Non-pigmented ciliary epithelial cell (primary cell): ENCODE measurements around the gene VAC14.
"Not testable (repeated sequence)": the region's sequence is repeated elsewhere in the genome, so short reads cannot be mapped to it uniquely, and the experiment has no call there.

Experiments used
- DNase-seq: peaks from one replicate; pipeline ENCODE4 v3.0.0-alpha.2; 2010; ENCODE audit warnings: low read depth

VAC14 gene

DNA sequence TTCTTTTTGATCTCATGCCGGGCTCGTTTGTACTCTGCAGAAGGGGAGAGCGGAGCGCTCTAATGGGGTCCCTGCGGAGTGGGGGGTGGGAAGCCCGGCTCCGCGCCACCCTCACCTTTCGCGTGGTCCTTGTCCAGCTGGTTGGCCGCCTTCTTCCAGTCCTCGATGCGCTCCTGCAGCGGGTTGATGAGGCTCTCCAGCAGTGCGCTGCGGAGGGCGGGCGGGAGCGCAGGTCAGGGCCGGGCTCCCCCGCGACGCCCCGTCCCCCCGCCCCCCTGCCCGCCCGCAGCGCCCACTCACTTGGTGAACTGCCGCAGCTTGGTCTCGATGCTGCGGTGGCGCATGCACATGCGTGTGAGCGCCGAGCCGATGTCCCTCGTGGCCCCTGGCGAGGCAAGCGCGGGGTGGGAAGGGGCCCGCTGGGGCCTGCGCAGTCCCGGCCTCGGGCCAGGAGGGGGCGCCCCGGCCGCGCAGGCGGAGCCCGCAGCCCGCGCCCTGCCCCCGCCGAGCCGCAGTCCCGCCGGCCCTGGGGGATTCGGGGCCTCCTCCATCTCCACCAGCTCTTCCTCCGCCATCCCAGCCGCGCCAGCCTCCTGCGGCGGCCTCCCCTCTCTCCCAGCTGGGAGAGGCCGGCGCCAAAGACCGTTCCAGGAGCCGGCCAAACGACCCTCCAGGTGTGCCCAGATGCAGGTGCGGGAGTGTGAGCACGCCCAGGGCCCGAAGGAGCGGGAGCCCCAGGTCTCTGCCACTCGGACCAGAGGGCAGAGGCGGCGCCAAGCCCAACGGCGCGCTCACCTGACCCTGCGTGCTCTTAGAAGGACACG lies 121.1 kb downstream of the VAC14 start:
- DNase-seq = no peak

DNA sequence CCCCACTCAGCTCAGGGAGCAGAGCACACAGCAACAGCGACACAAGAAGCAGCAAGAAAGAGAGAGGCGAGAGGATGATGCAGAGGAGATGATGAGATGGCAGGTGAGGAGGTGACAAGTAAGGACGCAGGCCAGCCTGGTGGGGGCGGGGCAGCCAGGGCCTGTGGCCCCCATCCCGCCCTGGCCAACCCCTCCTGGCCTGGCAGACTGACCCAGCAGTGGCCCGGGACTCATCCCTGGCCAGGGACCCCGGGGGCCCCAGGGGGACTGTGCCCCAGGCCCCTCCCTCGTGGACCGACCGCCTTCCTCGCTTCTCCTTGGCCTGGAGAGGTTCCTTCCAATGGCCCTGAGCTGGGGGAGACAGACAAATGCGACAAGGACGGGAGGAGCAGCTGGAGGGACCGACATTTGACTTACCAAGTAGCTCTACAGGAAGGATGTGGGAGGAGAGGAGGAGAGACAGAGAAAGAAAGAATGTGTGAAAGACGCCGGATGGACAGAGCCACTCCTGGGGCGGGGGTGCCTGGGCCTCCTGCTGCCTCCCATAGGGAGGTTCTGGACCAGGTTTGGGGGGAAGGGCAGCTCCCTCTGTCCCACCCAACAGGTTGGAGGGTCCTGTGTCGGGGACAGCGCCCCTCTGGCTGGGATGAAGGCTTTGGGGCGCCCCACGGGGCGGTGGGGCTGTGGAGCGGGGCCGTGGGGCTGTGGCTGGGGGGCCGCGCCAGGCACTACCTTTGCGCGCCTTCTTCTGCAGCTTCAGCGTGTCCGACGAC lies 121.9 kb downstream of the VAC14 start:
- DNase-seq = no peak

- no peak for DNase-seq
Observed at GRCh38 chr16:70678121-70678897, 122.6 kb downstream of the VAC14 start.

DNA sequence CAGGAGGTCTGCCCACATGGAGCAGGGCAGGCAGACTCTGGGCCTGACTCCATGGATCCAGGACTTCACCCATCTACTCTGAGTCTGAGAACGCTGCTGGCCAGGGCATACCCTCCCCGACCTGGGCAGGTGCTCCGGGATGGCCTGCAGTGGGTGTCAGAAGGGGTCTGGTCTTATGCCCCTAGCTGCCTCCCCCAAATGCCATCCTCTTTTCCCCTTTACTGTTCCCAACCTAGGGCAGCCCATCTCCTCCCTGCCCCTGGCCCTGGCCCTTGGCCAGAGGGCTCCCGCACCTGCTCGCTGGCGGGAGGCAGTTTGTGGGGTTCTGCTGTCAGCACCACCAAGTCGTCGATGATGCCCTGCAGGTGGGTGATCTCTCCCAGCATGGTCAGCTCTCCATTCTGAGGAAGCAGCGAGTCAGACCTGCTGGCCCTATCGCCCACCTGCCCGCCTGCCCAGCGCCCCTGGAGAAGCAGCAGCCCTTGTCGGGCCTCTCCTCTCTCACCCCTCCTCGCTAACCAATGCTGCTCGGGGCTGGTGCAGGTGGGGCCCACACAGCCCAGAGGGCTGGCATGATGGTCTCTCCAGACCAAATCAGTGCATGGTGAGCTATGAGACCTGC lies 123.3 kb downstream of the VAC14 start:
- no peak for DNase-seq

- no peak for DNase-seq
Observed at GRCh38 chr16:70676675-70677498, 124.1 kb downstream of the VAC14 start.

- no peak for DNase-seq
Observed at GRCh38 chr16:70675851-70676513, 125.0 kb downstream of the VAC14 start.

DNA sequence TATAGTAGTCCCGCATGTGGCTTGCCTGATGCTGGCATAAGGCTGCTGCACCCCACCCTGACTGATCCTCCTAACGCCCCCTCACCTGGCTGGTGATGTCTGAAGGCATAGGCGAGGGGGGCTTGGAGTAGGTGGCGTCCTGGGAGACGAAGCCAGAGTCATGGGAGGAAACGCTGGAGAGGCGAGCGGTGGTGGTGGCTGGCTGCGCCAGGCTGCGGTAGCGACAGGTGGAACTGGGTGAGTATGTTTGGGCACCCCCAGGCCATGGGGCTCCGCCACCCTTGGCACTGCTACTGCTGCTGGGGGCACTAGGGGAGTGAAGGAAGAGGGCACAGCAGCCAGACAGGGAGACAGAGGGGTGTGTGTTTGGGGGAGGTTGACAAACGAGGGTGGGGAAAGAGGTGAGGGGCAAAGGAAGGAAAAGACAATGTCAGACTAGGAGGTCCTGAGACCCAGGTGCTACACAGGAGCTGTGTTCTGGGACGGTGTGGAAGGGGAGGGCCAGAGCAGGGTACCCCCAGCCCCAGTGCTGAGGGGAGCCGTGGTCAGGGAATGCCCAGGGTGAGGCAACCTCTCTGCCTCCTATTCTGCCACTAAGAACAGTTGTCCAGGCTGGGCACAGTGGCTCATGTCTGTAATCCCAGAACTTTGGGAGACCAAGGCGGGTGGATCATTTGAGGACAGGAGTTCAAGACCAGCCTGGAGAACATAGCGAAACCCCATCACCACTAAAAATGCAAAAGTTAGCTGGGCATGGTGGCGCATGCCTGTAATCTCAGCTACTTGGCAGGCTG lies 126.5 kb downstream of the VAC14 start:
- no peak for DNase-seq

DNA sequence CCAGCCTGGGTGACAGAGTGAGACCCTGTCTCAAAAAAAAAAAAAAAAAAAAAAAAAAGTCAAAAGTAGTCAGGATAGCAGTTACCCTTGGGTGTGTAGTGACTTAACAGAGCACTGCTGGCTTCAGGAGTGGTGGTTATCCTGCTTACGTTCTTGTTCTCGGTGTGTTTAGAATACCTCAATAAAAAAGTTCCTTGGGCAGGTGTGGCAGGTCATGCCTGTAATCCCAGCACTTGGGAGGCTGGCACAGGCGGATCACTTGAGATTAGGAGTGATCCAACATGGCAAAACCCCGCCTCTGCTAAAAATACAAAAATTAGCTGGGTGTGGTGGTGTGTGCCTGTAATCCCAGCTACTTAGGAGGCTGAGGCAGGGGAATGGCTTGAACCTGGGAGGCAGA lies 130.0 kb downstream of the VAC14 start:
- DNase-seq = not testable (repeated sequence)

- no peak for DNase-seq
Observed at GRCh38 chr16:70670175-70670574, 130.8 kb downstream of the VAC14 start.

DNA sequence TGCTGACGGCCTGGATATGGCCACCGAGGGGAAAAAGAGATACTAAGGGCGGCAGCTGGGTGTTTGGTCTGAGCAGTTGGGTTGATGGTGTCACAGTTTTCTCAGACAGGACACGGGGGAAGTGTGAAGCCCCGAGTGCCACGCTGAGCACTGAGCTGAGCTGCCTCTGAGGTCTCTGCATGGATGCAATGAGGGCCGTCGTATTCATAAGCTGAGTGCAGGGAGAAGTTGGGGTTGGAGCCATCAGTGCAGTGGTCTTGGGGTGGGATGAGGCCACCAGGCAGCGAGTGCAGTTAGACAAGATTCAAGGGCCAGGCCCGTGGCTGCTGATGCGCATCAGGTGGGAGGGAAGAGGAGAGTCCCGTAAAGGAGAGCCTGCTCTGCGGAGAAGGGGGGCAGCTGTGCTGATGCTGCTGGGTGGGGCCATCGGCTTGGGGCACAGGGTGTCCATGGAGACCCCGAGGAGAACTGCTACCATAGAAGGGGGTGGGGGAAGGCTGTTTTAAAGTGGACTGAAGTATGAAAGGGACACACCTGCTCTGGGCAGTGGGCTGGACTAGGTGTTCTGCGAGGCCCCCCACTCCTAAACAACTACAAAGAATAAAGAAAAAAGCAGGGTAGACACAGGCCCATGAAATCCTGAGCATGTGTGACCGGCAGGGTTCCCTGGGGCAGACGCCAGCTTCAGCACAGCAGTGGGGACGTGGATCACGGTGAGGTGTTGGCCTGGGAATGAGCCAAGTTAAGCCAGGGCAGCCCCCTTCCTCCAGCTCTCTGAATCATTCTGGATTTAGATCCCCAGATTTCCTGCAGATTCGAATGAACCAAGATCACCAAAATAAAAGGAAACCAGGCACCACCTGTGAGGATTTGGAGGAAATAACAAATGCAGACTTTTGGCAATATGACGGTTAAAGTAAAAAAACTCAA lies 134.9 kb downstream of the VAC14 start:
- no peak for DNase-seq

DNA sequence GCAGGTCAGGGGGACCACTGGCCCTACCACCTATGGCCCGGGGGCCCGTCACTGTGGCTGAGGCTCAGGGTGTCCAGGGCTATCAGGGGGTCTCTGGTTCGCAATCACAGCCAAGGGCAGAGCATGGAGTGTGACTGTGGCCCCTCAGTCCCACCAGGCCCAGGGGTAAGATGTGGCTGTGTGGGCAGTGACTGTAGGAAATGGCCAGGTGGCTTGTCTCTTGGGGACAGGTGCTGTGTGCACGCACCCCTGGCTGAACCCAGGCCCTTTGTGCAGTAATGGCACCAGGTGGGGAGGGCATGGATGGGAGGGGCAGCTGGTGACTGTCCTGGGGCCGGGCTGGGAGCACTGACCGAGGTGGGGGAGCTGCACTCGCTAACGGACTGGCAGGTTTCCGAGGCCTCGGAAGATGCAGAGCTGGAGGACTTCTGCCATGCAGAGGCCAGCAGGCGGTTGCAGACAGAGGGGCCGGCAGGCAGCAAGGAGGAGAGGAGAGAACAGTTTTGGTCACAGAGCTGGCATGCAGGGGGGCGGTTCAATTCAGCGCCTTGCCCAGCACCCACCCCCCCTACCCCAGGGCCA lies 135.8 kb downstream of the VAC14 start:
- no peak for DNase-seq

DNA sequence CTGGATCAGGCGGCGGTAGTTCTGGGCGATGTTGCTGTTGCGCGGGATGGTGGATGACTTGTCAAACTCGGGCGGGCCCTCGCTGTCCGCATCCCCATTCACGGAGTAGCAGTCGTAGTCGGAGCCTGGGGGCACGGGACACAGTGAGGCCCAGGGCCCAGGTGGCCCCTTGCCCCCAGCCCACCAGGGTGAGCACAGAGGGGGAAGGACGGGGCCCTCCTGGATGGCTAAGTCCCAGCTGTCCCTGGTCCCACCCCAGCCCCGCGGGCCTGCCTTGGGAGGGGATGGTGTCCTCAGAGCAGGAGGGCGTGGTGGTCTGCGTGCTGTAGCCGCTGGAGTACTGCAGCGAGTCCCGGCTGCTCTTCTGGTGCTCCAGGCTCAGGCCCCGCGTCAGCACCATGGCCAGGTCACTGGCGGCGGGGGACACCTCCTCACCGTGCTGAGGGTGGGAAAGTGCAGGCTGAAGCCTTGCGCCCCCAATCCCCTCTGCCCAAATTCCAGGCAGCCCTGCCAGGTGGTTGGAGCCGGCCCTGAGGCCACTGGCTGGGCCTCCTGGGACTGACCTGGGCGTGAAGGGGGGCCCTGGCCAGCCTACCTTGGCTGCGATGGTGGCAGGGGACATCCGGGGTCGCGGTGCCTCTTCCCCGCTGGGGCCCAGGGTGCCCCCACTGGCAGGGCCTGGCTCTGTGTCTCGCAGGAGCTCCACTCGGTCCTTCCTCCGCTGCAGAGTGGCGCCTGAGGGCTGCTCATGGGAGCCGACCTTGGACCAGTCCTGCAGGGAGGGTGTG lies 136.4 kb downstream of the VAC14 start:
- DNase-seq = no peak

DNA sequence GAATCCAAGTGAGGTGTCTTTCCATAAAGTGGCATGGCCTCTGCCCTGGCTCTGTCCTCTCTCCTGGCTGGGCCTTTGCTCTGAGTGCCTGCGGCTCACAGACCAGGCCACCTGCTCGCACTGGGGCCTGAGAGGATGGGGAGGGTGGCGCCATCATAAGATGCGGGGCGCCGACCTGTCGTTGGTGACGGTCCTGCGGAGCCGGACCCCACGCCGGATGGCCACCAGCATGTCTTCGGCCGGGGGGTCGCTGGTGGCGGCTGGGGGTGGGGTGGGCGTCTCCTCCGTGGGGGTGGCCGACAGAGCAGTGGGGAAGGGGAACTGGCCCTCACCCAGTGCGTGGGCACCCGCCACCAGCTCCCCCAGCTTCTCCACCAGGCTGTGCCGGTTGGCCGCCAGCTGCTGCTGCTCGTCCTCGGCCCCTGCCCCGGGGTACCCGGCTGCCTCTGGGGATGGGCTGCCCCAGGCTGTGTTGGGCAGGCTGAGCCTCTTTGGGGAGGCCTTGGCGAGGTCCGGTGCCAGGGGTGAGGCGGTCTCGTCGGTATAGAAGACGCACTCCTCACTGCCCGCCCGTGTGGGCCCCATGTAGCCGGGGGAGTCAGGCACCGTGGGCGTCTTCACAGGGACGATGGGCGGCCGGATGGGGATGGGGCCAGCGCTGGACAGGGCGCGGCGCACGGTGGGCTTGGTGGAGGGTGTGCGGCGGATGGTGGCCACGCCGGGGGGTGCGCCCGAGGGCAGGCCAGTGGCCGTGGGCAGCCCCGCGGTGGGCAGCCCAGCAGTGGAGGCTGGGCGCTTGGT lies 137.2 kb downstream of the VAC14 start:
- no peak for DNase-seq

DNA sequence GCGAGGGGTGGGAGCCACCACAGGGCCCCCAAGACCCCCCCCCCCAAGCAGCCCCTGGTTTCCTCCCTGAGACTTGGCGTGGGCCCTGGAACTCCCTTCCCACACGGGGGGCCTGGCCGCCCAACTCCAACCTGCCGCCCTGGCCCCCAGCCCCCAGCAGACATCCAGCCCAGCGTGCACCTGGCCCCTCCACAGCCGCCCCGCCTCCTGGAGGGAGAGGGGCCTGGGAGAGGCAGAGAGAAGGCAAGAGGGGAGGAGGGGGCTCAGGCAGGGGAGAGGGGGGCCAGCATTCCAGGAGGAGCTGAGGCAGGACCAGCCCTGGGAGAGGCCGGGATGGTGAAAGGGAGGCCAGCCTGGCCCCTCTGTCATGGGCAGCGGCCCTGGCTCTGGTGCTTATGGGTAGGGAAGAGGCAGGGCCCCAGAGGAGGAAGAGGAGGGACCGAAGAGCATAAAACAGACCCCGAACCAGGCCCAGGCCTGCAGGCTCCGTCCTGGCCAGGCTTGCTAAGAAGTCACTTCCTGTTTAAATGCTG lies 137.9 kb downstream of the VAC14 start:
- no peak for DNase-seq

- no peak for DNase-seq
Observed at GRCh38 chr16:70661918-70662641, 138.9 kb downstream of the VAC14 start.

GRCh38 chr16:70661534-70661917 lies 139.4 kb downstream of the VAC14 start:
- DNase-seq = no peak
